ENCODE data around the gene SDK2.

SDK2 gene

GRCh38 chr17:73591296-73592078, 52.8 kb downstream of the SDK2 start:
- no peak for DNase-seq (ENCODE audit: low read depth in 2 of 3, low spot score in 2 of 3)

DNA sequence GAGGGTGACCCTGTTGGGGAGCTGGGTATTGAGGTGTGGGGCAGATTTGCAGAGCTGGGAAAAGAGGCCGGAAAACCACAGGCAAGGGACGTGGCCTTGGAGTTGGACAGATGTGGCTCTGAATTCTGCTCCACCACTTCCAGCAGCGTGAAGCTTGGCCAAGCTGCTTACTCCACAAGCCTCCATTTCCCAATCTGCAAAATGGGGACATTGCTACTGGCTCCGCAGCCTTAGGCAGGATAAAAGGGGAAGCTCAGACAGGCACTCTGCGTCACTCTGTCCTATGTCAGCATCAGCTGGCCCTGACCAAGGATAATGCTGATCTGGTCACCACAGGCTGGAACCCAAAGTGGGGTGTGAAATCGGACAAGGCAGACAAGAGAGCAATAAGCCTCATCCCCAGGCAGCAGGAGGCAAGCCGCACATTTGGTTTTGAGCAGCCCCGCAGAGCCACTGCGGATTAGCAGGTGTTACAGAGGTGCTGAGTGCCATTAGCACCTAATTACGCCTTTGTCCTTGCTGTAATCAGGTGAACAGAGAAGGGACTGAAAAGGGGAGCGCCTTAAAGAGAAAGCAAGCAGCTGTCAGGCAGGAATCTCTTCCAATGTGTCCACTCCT, 54.8 kb downstream of the SDK2 start:
- no peak for DNase-seq (ENCODE audit: low read depth in 2 of 3, low spot score in 2 of 3)

DNA sequence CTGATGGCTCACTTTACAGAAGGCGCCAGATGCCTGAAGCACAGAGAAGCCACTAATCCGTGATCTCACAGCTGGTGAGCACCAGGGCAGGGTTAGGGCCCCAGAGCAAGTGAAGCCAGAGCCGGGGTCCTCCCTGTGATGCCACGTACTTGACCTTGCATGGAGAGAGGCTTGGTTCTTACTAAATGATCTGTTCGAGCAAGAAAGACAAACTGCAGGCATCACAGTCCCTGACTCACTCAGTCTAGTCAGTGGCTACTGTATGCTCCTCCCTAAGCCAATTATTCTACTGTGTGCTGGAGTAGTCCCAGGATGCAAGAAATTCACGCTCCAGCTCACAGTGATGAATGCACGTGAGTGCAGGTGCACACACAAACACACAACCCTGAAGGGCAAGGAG, 55.4 kb downstream of the SDK2 start:
- no peak for DNase-seq (ENCODE audit: low read depth in 2 of 3, low spot score in 2 of 3)

DNA sequence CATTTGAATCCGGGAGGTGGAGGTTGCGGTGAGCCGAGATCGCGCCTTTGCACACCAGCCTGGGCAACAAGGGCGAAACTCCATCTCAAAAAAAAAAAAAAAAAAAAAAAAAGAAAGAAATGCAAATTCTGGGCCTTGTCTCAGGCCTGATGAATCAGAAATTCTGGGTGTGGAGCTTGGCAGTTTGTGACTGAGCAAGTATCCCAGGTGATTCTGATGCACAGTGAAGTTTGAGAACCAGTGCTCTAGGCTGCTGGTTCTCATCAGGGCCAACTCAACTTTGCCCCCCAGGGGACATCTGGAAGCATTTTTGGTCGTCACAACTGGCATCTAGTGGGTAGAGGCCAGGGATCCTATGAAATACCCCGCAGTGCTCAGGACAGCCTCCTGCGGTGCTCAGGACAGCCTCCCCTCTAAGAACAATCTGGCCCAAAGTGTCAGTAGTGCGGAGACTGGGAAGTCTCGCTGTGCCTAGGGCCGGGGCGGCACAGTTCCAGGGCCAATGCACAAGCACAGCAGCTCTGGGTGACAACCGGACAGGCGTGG, 55.9 kb downstream of the SDK2 start:
- no peak for DNase-seq (ENCODE audit: low read depth in 2 of 3, low spot score in 2 of 3)

DNA sequence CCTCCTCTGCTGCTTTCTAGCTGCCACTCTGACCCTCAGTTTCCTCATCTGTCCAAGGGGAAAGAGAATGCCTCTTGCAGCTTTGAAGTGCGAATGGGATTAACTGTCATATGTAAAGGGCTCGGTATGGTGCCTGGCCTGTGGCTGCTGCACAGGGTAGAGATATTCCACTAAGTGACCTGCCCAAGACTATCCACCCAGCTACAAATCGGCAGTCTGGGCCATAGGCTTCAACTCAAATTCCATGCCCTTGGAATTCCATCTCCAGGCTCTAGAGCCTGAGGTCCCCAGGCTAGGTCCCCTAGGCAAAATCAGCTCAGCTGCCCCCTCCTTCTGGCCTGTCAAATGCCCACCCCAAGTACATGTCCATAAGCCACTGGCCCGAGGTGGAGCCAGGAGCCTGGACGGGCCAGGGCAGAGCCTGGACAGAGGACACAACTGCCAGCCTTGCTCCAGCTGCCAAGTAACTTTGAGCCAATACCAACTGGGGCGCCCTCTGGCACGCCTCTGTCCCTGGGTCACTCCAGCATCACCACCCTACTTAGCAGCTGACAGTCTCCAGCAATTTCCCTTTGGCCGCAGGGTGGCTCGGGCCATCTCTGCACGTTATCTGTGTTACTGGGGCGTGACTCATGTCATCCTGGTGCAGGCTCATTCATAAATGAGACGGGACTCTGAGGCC, 57.2 kb downstream of the SDK2 start:
- DNase-seq (ENCODE audit: low read depth in 2 of 3, low spot score in 2 of 3) = no peak

GRCh38 chr17:73586275-73586832, 57.9 kb downstream of the SDK2 start:
- DNase-seq (ENCODE audit: low read depth in 2 of 3, low spot score in 2 of 3) = no peak

DNA sequence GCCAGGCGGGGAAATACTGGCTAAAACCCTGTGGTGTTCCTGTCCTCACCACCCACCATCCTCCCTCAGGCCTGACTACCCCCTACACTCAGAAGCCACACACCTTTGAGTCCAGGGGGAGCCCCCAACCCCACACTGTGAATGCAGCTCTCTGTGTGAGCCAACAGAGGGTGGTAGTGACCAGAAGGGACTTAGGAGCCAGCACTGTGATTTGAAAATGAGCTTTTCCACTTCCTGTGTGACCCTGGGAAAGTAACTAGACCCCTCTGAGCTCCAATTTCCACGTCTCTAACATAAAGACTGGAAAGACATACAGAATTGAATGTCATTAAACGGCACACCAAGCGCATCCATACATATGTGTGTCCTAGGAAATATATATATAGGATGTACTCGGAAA, 58.7 kb downstream of the SDK2 start:
- DNase-seq (ENCODE audit: low read depth in 2 of 3, low spot score in 2 of 3) = no peak

GRCh38 chr17:73584987-73585386, 59.3 kb downstream of the SDK2 start:
- DNase-seq (ENCODE audit: low read depth in 2 of 3, low spot score in 2 of 3) = no peak

DNA sequence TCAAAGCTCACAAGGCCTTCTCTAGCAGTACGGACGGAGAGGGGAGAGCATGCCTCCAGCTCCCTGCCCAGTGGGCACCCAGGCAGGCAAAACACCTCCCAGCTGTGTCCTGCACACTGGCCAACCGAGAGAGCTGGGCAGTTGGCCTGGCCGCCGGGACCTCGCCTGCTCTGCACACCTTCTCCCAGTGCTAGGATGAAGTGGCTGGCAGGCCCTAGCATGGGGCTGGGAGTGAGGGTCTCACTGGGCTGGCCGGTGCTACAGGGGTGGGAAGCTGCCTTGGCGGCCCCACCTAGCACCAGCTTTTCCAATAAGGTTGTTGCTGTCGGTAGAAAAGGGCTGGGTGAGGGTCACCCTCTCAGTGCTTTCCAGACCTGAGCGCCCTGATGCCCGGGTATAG, 60.2 kb downstream of the SDK2 start:
- DNase-seq (ENCODE audit: low read depth in 2 of 3, low spot score in 2 of 3) = no peak

- no peak for DNase-seq (ENCODE audit: low read depth in 2 of 3, low spot score in 2 of 3)
Measured at GRCh38 chr17:73582821-73583220, 61.4 kb downstream of the SDK2 start.

DNA sequence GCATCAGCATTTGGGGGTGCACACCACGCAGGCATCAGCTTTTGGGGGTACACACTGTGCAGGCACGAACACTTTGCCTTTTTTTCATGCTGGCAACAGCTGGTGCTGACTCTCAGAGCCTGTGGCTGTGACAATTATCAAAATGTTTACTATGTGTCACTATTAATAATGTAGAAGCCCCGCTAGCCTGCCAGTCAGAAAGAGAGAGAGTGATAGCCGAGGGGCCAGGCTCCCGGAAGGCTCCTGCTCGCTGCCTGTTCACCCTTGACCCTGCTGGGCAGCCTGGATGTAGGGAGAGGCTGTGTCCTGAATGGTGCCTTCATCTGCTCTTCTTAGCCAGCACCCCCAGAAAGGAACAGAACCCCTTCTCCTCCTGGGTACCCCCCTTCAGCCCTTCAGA, 61.9 kb downstream of the SDK2 start:
- DNase-seq (ENCODE audit: low read depth in 2 of 3, low spot score in 2 of 3) = no peak

- no peak for DNase-seq (ENCODE audit: low read depth in 2 of 3, low spot score in 2 of 3)
Measured at GRCh38 chr17:73581379-73581778, 62.9 kb downstream of the SDK2 start.

DNA sequence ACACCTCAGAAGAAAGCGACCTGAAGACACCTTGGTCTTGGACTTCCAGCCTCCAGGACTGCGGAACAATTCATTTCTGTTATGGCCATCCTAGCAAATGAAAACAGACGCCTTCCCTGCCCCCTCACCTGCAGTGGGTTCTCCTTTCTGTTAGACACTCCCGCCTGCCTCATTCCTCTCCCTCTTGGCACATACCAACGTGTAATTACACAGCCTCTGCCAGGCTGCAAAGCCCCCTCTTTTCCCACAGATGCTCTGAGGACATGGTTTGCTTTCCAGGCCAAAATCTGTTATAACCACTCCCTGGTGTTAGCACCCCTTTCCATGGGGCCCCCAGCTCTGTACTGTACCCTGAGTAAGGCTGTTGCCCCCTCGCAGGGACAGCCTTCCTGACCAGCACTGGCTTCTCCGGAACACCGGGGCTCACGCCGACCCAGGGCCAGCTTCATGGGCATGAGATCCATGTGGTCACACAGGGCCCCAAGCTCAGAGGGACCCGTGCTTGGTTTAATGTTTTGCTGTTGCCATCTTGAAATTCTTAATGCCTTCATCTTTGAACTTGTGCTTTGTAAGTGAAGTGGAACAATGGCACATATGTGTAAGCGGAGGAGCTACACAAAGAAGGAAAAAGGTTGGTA, 64.1 kb downstream of the SDK2 start:
- no peak for DNase-seq (ENCODE audit: low read depth in 2 of 3, low spot score in 2 of 3)

DNA sequence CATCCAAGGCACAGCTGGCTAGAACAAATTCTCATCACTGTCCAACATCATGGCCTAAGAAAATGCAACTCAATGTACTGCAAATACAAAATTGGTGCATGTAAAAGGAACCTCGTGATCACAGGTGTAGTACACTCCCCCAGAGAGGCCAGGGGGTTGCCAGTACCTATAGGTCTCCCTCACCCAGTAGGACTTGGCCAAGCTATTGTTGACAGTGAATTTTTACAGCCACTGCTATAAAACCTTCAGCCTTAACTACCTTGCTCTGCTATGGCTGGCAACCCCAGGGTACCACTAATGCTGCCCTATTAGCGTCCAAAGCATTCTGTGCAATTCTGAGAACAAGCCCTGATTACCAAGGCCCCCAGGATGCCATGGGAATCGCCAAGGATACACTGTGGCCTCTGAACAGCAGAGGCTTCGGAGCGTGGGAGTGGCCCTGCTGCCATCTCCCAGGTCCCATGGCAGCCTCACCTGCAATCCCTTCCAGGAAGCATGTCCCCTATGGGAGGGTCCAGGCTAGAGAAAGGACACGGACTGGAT, 67.6 kb downstream of the SDK2 start:
- DNase-seq (ENCODE audit: low read depth in 2 of 3, low spot score in 2 of 3) = no peak

- DNase-seq (ENCODE audit: low read depth in 2 of 3, low spot score in 2 of 3) = no peak
Measured at GRCh38 chr17:73575470-73576221, 68.6 kb downstream of the SDK2 start.

GRCh38 chr17:73571511-73572130, 72.6 kb downstream of the SDK2 start:
- no peak for DNase-seq (ENCODE audit: low read depth in 2 of 3, low spot score in 2 of 3)

DNA sequence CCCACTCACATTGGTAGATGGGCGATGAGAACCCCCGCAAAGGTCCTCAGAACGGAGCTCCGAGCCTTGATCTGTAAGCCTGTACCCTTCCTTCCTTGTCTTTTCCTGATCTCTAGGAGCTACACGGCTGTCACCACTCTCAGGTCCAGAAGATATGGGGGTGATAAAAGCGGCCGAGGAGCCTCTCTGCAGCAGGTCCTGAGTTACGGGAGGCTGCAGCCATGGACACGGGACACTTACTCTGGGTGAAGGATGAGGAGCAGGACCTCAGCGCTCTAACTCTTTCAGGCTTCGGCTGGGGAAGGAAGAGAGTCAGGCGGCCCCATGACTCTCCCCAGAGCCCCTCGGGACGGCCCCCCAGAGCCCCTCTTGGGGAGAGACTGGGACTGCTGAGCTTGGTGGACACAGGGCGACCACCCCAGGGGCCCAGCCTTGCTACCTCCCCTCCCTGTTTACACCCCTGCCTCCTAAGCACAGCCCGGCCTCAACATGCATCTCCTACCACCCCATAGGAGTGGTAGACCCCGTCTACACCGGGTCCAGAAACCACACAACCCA, 74.4 kb downstream of the SDK2 start:
- DNase-seq (ENCODE audit: low read depth in 2 of 3, low spot score in 2 of 3) = no peak

DNA sequence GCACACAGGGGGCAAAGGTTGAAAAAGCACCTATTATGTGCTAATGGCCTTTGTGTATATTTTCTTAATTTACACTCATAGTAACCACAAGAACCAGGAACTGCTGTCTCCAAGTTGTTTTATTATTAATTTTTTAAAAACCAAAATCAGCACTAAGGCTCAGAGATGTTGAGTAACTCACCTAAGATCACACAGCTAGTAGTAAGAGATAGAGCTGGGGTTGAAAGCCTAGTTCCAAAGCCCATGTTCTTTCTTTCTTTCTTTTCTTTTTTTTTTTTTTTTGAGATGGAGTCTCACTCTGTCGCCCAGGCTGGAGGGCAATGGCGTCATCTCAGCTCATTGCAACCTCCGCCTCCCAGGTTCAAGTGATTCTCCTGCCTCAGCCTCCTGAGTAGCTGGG, 75.3 kb downstream of the SDK2 start:
- DNase-seq (ENCODE audit: low read depth in 2 of 3, low spot score in 2 of 3) = no peak

DNA sequence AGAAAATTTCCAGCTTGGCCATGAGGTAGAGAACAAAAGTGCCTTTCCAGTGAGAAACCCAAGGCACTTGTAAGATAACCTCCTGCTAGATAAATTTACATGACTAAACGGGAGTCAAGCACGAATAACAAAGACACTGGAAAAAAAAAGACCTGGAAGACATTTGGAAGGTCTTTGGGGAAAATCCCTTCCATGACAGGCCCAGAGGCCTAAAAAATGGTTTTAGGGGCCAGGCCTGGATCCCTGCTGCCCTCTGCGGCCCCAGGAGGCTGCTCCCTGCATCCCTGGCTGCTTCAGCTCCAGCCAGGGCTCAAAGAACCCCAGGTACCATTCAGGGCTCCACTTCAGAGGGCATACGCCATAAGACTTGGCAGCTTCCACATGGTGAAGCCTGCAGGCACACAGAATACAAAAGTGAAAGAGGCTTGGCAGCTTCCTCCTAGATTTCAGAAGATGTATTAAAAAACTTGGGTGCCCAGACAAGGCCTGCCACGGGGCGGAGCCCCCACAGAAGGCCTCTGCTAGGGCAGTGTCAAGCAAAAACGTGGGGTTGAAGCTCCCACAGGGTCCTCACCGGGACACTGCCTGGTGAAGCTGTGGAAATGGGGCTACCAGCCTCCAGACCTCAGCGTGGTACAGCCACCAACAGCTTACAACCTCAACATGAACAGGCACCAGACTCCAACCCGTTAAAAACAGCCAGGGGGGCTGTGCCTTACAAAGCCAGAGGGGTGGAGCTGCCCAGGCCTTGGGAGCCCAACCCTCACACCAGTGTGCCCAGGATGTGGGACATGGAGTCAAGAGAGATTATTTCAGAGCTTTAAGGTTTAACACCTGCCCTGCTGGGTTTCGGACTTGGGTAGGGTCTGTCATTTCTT, 77.1 kb downstream of the SDK2 start:
- no peak for DNase-seq (ENCODE audit: low read depth in 2 of 3, low spot score in 2 of 3)

All from activated CD8-positive, alpha-beta memory T cell treated with anti-CD3 and anti-CD28 coated beads for 48 hours (primary cell).